Nephron progenitor cell (in vitro differentiated cells): Measurements from ENCODE around the gene PPM1G.

Experiments
- DNase-seq: peaks from one replicate; pipeline ENCODE4 v3.0.0; 2021
- H3K27ac Mint-ChIP-seq: 2 replicates; pipeline ENCODE4 v1.8.0; 2021; ENCODE audit warnings: mild to moderate bottlenecking, moderate library complexity, mixed read lengths
- H3K27me3 Mint-ChIP-seq: 2 replicates; pipeline ENCODE4 v1.8.0; 2021; ENCODE audit warnings: mild to moderate bottlenecking, low read depth, mixed read lengths; ENCODE audit not compliant: poor library complexity
- H3K36me3 Mint-ChIP-seq: 2 replicates; pipeline ENCODE4 v1.8.0; 2021; ENCODE audit warnings: low read depth, mixed read lengths
- H3K4me1 Mint-ChIP-seq: 2 replicates; pipeline ENCODE4 v1.8.0; 2021; ENCODE audit warnings: mixed read lengths
- H3K4me3 Mint-ChIP-seq: 2 replicates; pipeline ENCODE4 v1.8.0; 2021; ENCODE audit warnings: mild to moderate bottlenecking, moderate library complexity, mixed read lengths
- H3K9me3 Mint-ChIP-seq: 2 replicates; pipeline ENCODE4 v1.8.0; 2021; ENCODE audit warnings: mild to moderate bottlenecking, moderate library complexity, mixed read lengths
- TF ChIP-seq, protein P1 (sequence below): fragments of 200-600 bp; sonication (generic); IDR thresholded peaks from 2 replicates; pipeline ENCODE4 v1.5.0; 2021; ENCODE audit warnings: antibody characterized with exemption

Gene PPM1G

GRCh38 chr2:27336173-27336572 lies 73.2 kb downstream of the PPM1G start:
- H3K36me3 Mint-ChIP-seq: peaks cover 61% of the 10 kb centered on the region
- no peaks in the 10 kb centered on the region for H3K9me3 Mint-ChIP-seq
- no peaks in the 10 kb centered on the region for H3K27me3 Mint-ChIP-seq
- H3K4me3 Mint-ChIP-seq: no peak overlapping the region
- no peak overlapping the region for H3K27ac Mint-ChIP-seq
- H3K4me1 Mint-ChIP-seq: no peaks in the 10 kb centered on the region
- no peak for DNase-seq
- TF ChIP-seq, protein P1, sequence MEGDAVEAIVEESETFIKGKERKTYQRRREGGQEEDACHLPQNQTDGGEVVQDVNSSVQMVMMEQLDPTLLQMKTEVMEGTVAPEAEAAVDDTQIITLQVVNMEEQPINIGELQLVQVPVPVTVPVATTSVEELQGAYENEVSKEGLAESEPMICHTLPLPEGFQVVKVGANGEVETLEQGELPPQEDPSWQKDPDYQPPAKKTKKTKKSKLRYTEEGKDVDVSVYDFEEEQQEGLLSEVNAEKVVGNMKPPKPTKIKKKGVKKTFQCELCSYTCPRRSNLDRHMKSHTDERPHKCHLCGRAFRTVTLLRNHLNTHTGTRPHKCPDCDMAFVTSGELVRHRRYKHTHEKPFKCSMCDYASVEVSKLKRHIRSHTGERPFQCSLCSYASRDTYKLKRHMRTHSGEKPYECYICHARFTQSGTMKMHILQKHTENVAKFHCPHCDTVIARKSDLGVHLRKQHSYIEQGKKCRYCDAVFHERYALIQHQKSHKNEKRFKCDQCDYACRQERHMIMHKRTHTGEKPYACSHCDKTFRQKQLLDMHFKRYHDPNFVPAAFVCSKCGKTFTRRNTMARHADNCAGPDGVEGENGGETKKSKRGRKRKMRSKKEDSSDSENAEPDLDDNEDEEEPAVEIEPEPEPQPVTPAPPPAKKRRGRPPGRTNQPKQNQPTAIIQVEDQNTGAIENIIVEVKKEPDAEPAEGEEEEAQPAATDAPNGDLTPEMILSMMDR: no peak

GRCh38 chr2:27335311-27335710 lies 74.1 kb downstream of the PPM1G start:
- no peaks in the 10 kb centered on the region for H3K4me1 Mint-ChIP-seq
- DNase-seq: no peak
- no peak overlapping the region for H3K27ac Mint-ChIP-seq
- H3K36me3 Mint-ChIP-seq: peaks cover 58% of the 10 kb centered on the region
- no peak overlapping the region for H3K4me3 Mint-ChIP-seq
- H3K27me3 Mint-ChIP-seq: peaks cover 2% of the 10 kb centered on the region
- TF ChIP-seq, protein P1: no peak
- H3K9me3 Mint-ChIP-seq: no peaks in the 10 kb centered on the region
